Stimulated activated CD4-positive, alpha-beta T cell treated with anti-CD3 and anti-CD28 coated beads, Interleukin-15, amount 100 ng/mL, for 48 hours (primary cell): ENCODE results near the gene GNB5.
"Not testable (repeated sequence)": the region's sequence is repeated elsewhere in the genome, so short reads cannot be mapped to it uniquely, and the experiment has no call there.

ENCODE experiments used
- DNase-seq, 2 donors: peaks; one replicate each; pipeline ENCODE4 v3.0.0-alpha.2; 2020; ENCODE audit warnings: low read depth in 2 of 2

The GNB5 gene

DNA sequence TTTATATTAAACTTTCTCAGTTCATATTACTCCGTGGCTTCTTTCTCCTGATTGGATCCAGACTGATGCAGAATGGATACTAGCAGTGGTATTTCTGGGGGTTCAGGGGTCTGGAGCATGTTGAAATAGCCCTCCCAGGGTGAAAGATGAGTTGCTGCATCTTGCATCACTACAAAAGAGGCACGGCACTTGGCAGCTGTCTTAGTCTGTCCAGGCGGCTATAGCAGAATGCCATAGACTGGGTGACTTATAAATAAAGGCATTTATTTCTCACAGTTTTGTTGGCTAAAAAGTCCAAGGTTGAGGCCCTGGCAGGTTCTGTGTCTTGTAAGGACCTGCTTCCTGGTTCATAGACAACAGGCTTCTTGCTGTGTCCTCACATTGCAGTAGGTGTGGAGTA is 78.0 kb downstream of the GNB5 start:
- DNase-seq: no peak

DNA sequence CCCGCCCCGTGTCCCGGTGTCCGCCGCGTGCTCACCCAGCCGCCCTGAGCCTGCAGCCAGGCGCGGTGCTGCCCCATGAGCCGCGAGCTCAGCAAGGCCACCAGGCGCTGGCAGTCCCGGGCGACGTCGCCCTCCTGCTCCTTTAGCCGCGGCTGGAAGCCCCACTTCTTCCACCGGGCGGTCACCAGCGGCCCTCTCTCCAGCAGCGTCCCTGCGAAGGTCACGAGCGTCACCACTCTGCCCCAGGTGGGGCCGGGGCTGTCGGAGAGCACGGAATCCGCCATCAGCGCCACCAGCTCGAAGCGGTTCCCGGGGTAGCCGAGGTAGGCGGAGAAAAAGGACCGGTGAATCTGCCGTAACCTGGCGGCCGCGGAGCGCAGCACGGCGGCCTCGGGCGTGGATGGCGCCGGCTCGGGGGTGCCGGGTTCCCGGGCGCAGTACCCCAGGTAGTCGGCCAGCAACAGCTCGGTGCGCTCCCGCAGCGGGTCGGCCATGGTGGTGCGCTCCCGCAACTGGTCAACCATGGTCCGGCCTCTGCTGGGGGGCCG is 78.9 kb downstream of the GNB5 start:
- peak in 1 of 2 donors; percentile 44 for DNase-seq

DNA sequence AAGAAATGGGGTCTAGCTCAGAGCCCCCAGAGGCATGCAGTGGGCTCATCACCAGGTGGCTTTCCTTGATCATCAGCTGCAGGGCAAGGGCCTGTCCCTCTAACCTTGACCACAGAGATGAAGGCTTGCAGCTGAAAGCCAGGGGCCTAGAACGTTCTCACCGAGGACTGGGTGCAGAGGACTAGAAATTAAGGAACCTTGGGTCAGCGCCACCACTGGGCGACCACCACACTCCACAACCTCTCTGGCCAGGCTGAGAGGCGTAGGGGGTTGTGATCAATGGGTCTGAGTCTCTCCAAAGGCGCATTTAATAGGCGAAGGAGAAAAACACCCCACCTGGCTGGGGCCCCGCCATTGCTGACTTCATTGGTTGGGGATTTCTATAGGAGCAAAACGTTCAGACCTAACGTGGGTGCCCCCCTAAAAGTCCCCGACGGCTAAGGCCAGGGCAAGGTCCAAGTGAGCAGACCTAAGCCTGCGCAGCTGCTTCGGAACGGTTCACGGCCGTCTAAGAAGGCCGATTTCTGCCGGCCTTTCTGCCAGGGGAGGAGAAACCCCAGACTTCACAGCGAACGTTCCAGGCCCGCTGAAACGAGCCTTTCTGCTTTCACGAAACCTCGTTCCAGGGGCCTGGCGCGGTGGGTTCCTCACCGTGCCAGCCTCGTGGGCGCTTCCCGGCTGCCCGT is 79.5 kb downstream of the GNB5 start:
- DNase-seq: no peak

DNA sequence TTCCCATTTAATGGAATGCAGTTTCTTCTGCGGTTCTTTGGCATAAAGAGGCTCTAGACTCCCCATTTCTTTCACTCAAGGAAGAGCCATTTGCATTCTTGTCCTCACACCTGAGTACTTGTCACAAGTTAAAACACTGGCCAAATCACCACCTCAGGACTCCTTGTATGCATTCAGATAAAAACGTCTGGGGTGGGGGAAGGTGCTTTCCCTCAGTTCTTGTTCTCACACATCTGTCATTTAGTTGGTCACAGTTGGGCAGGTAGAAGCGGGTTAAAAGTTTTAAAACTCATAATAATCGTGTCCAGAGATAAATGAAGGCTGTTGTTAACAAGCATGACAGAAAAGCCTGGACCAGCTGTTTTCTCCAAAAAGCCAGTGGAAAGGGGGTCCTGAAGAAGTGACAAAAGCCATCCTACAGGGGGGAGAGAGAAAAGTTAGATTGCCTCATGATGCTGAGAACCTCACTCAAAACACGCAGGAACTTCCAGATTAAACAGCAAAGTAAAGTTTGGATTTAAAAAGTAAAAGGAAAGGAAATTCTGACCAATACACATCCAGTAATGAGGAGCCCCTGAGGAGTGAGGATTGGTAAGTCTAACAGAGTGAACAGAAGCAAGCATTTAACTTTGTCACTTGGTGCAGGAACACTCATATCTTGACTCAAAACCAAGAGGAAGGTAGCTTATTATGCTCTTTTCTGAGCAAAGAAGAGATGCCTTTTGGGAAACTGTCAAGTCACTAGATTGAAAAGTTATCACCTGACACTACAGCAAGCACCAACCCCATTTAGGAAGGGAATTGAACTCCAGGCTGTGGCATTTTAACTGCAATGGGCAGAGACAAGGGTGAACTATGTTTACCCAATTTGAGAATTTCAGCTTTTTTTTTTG is 81.4 kb downstream of the GNB5 start:
- no peak for DNase-seq

DNA sequence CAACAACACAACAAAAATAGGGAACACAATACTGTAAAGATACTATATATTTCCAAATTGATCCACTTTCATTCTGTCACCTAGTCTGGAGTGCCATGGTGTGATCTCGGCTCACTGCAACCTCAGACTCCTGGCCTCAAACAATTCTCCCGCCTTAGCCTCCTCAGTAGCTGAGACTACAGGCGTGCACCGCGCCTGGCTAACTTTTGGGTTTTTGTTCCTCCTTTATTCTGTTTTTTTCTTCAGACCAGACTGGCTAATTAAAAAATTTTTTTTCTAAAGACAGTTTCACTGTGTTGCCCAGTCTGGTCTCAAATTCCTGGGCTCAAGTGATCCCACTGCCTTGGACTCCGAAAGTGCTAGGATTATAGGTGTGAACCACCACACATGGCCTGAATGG is 84.0 kb downstream of the GNB5 start:
- DNase-seq: no peak

DNA sequence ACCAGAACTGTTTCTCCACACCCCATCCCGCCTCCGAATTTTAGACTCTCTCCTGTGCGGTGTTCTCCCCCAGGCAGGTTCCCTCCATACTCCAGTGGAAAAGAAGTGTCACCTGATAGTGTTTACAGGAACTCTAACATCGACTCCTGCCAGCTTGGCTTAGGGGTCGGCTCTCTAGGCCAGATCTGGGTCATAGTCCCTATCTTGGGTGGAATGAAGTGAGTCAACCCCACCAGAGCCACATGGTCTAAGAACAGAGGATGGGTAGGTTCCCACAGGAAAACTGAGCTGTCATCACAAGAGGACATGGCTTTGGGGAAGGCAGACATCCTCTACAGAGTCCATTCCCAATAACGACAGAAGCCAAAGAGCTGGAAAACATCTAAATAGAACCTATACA is 84.6 kb downstream of the GNB5 start:
- DNase-seq: no peak

DNA sequence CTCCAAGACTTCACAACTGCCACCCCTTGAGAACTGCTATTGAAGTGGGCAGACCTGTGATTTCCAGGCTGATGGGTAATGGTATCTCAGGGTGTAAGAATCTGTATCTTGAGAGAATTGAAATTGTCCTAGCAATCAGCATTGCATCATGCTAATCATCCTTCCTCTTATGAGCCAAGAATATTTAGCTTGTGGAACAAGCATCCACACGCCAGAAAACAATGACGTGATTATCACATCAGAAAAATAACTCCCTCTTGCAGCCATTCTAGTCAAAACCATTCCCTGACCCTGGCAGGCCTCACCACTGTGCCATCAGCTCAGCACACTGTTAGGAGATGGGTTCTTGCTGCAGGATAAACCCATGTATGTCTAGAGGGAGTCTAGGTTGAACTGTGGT is 85.3 kb downstream of the GNB5 start:
- DNase-seq: no peak

DNA sequence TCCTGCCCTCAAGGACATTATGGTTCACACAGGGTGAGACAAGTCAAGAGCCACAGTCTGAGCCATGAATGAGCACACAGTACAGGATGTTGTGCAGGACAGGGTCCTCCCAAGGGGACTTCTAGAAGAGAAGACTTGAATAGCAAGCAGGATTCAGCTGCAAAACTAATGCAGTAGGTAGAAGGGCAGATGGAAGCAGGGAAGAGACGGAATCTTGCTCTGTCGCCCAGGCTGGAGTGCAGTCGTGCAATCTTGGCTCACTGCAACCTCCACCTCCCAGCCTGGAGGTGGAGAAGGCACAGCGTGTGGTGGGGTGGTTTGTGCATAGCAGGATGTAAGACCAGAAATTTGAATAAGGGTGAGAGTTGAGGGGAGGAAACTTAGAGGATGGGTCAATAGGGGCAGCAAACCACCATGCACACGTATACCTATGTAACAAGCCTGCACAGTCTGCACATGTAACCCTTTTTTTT is 86.6 kb downstream of the GNB5 start:
- no peak for DNase-seq

DNA sequence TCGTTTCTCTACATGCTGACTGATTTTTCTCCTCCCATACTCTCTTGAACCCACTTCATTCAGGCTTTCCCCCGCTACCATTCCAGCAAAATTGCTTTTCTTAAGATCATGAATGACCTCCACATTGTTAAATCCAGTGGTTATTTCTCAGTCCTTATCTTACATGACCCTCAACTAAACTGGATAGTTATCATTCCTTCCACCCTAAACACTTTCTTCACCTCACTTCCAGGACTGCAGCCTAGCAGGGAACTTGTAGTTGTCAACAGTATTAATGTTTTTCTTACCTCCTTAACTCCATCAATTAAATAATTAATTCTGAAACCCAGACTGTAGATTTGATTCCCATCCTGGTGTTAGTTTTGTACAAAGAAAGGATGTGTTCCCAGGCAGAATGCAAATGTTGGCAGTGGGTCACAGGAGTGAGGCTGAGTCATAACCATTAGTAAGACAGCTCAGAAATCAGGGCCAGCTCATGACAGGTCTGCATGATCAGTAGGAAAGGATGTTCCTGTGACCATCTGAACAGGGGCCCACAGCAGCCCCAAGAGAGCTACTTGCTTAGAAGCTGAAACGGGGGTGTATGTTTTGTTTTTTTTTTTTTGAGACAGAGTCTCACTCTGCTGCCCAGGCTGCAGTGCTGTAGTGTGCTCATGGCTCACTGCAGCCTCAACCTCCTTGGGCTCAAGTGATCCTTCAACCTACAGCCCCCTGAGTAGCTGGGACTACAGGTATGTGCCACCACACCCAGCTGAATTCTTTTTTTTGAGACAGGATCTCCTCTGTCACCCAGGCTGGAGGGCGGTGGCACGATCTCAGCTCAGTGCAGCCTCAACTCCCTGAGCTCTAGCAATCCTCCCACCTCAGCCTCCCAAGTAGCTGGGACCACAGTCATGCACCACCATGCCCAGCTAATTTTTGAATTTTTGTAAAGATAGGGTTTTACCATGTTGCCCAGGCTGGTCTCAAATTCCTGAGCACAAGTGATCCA is 87.7 kb downstream of the GNB5 start:
- no peak for DNase-seq

DNA sequence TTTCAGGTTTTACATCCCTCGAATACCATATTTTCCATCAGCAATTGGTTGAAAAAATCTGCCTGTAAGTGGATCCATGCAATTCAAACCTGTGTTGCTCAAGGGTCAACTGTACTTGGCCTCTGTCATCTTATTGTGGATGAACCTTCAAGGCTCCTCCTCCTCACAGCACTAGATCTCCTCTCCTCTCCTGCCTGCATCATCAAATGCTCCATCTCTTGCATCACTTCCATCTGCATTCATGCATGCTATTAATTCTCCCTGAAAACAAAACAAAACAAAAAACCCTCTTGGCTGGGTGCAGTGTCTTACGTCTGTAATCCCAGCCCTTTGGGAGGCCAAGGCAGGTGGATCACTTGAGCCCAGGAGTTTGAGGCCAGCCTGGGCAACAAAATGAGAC is 88.7 kb downstream of the GNB5 start:
- DNase-seq: no peak

DNA sequence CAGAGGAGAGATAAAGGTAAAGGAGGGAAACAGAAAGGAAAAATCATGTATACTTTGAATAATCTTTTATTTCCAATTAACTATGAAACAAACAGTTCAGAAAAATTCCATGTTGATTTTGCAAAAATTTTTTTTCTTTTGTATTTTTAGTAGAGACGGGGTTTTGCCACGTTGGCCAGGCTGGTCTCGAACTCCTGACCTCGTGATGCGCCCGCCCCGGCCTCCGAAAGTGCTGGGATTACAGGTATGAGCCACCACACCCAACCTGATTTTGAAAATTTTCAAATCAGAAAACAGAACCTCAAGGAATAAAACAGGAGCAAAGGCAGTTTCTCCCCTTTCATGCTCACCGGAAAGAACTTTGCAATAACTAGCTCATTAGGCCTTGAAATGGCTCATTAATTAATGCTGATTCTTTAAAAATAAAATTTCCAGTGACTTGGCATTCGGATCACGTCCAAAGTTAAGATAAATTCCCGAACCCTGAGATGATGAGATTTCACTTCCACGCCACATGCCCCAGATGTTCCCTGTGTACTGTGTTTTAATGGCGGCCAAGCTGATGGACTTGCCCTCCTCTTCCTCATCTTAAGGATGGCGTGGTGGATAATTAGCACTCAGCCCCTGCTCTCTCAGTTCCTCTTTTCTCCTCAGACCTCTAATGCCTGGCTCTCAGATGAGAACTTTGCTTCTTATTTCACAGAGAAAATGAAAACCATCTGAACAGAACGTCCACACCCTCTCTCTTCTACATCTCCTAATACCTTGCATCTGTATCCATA is 89.5 kb downstream of the GNB5 start:
- no peak for DNase-seq

DNA sequence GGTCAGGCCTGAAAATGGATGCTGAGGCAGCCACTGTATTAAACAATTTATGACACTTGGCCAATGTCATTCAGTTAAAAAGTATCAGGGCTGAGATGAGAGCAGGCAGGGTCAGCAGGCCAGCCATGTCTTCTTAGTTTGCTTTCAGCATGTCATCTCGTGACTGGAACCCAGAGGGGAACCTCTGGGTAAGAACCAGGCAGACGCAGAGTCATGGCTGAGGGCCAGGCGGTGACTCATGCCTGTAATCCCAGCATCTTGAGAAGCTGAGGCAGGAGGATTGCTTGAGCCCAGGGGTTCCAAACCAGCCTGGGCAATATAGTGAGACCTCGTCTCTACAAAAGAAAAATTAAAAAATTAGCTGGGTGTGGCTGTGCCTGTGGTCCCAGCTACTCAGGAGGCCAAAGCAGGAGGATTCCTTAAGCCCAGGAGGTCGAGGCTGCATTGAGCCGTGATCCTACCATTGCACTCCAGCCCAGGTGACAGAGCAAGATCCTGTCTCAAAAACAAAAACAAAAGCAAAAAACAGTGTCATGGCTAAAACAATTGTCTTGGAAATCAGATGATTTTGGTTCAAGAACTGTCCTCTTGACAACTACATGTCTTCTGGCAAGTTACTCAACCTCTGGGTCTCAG is 90.3 kb downstream of the GNB5 start:
- DNase-seq: no peak

DNA sequence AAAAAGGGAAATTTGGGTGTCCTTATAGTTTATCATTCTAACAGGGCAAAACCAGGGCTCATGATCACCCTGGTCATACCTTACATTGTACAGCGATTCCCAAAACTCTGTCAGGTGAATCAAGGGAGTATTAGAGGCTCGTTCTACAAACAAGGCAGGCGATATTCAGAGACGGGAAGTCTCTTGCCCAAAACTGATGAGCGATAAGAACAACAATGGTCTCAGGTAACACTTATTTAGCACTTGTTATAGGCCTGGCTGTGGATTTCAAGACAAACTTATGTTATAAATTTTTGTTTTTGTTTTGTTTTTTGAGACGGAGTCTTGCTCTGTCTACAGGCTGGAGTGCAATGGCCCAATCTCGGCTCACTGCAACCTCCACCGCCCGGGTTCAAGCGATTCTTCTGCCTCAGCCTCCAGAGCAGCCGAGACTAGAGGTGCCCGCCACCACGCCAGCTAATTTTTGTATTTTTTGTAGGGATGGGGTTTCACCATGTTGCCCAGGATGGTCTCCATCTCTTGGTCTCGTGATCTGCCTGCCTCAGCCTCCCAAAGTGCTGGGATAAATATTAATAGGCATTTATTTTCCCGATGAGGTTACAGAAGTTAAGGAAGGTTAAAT is 91.4 kb downstream of the GNB5 start:
- DNase-seq: no peak

DNA sequence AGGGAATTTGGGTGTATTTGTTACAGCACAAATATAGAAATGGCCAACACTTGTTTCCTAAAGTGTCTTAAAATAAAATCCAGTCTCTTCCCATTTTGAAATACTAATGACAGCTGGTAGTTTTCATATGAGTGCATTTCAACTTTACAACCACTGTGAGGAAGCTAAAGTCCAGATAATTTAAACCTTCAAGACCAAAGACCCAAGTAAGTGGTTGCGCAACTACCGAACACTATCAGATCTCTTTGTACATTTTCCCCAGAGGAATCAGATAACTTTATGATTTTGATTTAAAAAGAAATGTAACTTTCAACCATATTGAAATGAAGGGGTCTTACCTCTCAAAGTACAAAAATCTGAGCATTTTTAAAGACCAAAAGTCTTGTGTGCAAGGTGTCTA is 92.9 kb downstream of the GNB5 start:
- no peak for DNase-seq

DNA sequence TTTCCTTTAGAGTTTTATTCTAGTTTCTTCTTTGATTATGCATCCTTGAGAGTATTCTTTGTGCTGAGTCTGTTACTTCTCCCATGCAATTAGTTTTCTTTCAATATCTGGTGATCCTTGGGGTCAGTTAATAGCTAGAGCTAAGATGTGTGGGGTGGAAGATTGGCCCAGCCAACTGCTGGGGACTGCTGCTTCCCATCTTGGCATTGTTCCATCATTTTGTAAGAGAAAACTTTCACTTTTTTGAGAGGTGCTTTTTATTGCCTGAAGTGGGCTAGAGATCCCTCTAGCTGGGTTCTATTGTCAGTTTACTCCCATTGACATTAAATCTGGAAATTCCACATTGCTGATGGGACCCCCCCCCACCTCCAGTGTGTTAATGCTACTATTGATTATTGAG is 94.0 kb downstream of the GNB5 start:
- DNase-seq: no peak

DNA sequence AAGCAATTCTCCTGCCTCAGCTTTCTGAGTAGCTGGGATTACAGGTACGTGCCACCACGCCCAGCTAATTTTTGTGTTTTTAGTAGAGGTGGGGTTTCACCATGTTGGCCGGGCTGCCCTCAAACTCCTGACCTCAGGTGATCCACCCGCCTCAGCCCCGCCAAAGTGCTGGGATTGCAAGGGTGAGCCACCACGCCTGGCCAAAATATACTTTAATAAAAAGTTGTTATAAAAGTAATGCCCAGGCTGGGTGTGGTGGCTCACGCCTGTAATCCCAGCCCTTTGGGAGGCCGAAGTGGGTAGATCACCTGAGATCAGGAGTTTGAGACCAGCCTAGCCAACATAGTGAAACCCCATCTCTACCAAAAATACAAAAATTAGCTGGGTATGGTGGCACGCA is 94.7 kb downstream of the GNB5 start:
- DNase-seq: not testable (repeated sequence)

DNA sequence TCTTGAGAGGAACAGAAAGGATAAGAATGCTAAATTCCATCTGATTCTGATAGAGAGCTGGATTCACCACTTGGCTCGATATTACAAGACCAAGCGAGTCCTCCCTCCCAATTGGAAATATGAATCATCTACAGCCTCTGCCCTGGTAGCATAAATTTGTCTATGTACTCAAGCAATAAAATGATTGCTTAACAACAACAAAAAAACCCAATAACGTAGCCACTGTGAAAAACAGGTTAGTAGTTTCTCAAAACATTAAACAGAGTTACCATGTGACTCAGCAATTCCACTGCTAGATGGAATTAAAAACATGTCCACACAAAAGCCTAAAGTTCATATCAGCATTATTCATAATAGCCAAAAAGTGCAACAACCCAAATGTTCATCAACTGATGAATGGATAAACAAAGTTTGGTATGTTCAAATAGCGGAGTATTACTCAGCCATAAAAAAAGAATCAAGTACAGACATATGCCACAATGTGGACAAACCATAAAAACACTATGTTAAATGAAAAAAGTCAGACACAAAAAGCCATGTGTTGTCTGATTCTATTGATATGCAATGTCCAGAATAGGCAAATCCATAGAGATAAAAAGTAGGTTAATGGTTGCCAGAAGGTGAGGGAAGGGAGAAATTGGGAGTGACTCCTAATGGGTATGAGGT is 95.5 kb downstream of the GNB5 start:
- no peak for DNase-seq

DNA sequence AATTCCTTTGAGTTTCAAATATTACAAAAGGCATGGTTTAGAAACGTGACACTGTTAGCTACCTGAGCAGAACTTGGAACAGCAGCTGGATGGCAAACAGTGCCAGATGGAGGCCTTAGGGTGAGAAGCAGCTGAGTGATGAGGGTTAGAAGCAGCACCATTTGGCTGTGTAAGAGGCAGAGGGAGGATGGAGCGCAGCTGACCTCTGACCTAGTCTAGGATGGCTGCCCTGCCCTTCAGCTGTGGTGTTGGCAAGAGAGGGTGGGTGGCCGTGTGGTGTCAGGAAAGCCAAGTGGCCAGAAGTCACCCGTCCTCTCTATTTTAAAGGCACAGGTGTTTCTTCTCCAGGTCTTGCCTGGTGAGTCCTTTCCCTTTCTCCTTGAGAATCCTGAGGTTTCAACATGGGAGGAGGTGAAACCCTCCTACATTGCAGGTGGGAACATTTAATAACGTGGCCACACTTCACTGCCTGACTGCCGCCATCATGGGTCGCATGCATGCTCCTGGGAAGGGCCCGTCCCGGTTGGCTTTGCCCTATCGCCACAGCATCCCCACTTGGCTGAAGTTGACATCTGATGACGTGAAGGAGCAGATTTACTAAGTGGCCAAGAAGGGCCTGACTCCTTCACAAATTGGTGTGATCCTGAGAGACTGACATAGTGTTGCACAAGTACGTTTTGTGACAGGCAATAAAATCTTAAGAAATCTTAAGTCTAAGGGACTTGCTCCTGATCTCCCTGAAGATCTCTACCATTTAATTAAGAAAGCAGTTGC is 96.2 kb downstream of the GNB5 start:
- DNase-seq: no peak
